HG03097 (cell line): ENCODE measurements around the gene MXD4.

Experiments used
- ATAC-seq: cut with Tn5 transposase; IDR thresholded peaks from one replicate; pipeline ENCODE4 v1.9.1; 2021; ENCODE audit not compliant: unreplicated experiment, low FRiP score

MXD4 gene

GRCh38 chr4:2265113-2266110 lies 3.5 kb upstream of the MXD4 start:
- no peak for ATAC-seq

GRCh38 chr4:2264481-2265041 lies 2.7 kb upstream of the MXD4 start:
- ATAC-seq: no peak

DNA sequence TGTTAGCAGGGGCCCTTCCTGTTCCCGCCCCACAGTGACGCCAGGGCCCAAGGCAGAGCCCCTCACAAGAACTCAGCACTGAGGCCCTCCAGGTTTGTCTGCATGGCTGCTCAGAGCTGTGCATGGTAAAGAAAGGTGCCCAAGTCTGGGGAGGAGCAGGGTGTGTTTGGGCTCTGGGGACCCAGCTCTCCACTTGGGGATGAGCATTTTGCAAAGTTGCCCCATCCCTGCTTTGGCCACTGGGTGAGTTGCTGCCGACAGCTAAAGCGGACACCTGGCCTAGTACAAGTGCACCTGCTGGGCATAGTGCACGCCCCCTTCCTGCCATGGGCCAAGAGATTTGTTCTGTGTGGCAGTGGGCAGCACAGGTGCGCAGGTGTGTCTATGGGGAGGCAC lies 2.0 kb upstream of the MXD4 start:
- ATAC-seq: no peak

DNA sequence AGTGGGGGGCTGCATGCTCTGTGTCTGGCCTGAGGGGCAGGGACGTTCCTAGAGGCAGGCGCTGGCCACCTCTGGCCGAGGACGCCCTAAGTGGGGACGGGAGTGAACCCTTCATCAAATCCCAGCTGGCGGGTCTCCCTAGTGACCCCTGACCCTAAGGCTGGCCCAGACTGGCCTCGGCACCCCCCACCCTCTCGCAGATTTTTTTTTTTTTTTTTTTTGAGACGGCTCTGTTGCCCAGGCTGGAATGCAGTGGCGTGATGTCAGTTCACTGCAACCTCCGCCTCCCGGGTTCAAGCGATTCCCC lies 988 bp upstream of the MXD4 start:
- ATAC-seq: no peak

DNA sequence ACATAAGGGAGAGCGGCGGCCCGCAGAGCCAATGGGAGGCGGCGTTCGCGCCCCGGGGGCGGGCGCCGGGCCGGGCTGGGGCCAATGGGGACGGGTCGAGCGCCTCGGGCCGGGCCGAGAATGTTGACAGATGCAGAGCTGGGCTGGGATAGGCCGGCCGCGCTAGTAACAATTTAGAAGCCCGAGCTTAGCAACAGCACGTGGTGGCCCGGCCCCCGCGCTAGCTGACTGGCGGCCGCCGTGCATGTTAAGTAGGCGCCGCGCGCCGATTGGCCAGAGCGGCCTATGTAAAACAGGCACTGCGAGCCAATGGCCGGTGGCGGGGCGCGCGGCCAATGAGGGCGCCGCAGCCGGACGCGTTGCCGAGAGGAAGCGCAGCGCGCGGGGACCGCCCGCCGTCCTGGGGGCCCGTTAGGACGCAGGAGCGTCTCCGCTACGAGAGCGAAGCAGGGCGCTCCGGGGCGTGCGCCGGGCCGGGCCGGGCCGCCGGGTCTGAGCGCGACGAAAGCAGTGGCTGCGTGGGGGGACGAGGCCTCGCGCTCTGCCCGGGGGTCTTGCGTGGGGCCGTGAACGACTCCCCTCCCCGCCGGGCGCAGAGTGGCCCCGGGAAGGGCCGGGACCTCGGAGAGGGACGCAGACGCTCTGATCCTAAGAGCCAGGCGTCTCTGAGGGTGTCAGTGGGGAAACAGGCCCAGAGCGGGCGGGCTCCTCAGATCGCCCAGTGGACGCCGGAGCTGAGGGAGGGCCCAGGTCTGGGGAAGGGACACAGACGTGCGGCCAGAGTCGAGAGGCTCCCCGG lies 435 bp upstream of the MXD4 start:
- peak; percentile 85 for ATAC-seq

DNA sequence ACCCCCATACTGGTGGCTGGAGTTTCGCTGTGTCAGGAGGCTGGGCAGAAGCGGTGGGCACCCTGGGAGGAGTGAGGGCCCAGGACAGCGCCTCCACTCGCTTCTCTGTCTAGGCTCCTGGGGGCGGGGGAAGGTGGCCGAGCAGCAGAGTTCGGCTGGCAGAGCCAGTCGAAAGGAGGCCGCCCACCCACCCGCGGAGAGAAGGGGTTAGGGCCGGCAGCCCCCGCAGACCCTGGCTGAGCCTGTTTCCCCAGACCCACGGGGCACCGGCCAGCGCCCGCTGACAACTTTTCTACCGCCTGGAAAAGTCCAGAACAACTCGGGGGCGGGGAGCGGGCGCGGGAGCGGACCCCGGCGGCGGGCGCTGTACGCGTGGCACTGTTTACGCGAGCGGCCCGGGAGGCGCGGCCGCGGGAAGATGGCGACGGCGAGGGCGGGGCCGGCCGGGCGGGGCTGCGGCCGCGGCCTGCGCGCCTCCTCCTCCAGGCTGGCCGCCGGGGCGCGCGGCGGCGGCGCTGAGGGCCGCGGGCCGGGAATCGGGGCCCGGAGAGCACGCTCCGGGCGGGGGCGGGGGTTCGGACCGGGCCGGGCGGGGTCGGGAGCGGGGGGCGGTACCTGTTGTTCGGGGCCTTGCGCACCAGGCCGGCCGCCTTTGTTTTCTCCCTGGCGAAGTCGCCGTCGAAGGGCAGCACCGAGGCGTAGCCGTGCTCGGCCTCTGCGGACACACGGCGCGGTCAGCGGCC lies 628 bp downstream of the MXD4 start:
- no peak for ATAC-seq

DNA sequence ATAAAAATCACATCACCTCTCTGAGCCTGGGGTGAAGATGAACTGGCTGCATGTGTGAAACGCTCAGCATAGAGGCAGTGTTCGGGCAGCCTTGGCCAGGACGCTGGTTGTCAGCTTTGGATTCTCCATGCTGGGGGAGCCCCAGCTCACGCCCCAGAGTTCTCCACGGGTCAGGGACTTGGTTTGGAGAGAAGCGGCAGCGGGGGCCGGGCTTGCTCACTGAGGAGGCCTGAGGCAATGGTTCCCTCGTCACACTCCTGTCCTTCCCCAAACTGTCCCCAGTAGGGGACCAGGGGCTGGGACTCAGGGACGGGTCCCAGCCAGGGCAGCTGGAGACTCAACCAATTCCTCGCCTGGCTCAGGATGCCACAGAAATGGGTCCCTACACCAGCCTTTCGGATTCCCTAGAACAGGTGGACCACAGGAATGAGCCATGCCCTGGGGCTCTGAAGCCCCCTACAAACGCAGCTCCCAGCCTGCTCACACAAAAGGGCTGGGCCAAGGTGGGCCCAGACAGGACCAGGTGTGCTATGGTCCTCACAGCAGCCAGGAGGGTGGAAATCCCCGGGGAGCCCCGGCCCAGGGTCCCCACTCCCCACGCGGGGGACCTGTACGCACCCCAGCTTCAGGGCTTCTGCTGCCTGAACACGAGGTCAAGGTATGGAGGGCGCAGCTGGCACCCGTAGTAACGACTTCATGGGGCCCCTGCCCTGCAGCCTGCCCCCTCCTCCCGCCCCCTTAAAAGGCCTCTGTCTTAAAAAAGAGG lies 1.4 kb downstream of the MXD4 start:
- no peak for ATAC-seq

GRCh38 chr4:2259541-2260343 lies 2.2 kb downstream of the MXD4 start:
- ATAC-seq: no peak

DNA sequence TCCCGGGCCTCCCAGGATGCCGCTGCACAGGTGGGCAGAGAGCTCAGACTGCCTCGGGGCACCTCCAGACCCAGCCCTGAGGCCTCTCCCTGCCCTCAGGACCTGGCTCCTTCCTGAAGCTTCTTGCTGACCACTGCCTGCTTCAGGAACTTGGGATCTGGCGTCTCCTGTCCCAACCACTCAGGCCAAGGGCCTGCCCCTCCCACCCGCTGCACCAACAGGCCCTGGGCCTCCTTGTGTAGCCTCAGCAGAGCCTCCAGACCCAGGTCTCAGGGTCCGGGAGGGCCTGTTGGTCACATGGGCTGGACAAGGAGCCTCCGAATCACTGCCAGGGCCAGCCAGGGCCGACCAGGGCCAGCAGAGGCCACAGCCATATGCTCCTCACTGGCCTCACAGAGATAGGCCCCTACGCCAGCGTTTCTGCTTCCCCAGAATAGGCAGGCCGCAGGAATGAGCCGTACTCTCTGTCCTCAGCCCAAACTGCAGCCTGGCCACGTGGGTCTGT lies 2.8 kb downstream of the MXD4 start:
- no peak for ATAC-seq

DNA sequence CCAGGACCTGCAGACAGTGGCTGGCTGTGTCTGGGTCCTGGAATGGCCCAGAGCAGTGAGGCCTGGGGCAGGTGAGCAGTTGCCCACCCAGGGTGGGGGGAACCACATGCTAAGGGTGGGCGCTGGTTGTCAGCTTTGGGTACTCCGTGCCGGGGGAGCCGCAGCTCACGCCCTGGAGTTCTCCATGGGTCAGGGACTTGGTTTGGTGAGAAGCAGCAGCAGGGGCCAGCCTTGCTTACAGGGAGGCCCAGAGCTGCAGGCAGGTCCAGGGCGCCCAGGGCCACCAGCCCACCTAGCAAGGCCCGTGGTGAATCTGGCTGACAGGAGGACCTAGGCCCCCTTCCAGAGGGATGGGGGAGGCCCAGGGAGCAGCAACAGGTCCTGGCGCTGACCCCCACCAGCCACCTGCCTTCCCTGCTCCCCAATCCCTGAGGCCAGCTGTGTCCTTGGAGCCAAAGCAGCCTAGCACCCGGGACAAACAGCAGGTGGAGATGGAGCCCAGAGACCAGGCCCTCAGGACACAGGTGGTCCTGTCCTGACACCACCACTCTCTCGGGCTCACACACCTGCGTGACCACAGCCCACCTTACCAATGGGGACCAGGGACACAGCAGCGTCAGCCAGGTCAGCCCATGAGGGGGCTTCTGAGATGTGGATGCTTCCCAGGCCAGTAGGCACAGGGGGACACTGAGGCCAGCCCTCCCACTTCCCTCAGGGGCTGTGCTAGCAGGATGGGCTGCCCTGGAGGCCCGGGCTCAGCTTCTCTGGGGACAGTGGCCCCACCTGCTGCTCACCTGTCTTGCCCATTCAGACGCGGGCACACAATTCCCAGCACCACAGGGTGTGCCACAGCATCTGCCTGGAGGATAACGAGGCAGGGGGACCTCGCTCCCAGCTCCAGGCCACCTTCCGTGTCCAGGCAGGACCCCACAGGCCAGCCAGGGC lies 3.5 kb downstream of the MXD4 start:
- ATAC-seq: no peak

DNA sequence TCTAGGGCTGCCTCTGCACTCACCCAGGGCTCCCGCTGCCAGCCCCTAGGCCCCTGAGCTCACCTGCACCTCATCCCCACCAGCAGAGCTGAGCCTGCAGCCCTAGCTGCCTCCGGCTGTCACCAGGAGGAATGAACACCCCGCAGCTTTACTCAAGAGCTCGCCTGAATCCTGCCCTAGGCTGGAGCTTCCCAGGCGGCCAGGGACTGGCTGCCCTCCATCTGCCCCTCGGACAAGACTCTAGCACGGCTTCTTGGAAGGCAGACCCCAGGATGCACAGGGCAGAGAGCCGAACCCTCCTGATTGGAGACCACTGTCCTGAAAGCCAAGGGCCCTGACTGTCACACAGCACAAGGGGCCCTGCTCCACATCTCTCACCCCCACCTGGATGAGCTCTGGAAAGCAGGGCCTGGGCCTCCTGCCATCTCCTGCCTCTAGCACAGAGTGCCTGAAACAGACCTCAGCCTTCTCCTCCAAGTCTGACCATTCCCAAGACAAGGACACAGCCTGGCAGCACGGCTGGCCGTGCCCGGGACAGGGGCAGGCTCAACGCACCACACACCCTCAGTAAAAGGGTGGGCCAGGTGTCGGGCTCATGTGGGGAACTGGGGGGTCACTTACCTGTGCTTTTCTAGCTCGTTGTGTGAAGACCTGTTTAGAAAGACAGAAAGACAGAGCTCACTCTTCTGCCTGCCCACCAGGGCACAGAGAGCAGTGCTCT lies 4.4 kb downstream of the MXD4 start:
- no peak for ATAC-seq

GRCh38 chr4:2256781-2257191 lies 5.1 kb downstream of the MXD4 start:
- no peak for ATAC-seq

DNA sequence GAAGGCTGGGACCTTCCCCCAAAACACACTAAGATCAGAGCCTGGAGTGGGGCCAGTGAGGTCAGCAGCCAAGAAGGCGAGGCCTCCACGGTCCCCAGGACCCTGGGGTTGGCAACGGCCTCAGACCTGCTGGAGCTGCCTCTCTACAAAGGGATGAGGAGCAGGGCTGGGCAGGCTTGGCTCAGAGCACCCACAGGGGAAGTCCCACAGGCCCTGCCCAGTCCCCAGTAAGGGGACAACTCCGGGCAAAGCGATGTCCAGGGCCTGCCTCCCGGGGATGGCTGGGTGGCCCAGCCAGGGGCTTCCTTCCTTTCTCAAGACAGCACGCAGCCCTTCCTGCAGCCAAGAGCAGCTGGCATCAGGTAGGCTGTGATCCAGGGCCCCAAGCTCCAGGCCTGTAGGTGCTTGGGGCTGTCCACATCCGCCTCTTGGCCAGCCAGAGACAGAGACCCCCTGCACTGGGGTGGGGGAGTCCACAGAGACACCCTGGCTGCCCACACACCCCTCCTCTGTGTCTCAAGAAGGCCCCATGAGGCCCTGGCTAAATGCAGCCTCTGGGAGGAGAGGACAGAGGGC lies 5.7 kb downstream of the MXD4 start:
- ATAC-seq: no peak

DNA sequence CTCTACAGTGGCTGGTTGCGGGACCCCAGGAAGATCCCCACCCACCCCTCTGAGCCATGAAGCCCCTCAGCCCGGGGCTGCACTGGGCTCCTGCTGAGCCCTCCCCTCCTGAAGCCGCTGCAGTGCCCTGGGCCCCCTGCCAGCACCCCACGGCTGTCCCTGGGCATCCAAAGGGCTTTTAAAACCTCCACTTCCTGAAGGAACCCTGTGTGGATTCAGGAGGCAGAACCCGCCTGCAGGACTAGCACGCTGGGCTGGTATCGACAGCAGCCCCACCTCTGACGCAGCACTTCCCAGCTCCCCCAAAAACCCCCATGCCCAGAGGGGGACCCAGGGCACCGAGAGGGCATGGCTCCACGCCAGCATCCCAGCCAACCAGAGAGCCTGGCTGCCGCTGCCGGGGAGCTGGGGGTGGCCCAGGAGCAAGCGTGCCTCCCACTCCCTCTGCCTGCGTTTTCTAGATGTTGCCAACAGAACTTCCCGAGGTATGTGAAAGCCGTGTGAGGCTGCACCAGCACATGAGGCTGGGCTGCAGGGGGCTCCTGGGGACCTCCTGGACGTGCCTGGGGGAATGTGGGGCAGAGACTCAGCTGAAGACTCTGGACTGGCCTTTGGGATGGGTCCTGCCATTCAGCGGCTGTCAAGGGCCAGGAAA lies 6.3 kb downstream of the MXD4 start:
- ATAC-seq: no peak

GRCh38 chr4:2254665-2255500 lies 7.0 kb downstream of the MXD4 start:
- ATAC-seq: no peak
